GM21786 (cell line): Measurements from ENCODE around the gene RGMA.

Source experiments
- ATAC-seq: cut with Tn5 transposase; IDR thresholded peaks from one replicate; pipeline ENCODE4 v1.9.1; 2021; ENCODE audit not compliant: unreplicated experiment

The RGMA gene

GRCh38 chr15:93020976-93021772 is 67.8 kb downstream of the RGMA start:
- peak; percentile 81 for ATAC-seq

- no peak for ATAC-seq
Measured at GRCh38 chr15:93019971-93020370, 69.0 kb downstream of the RGMA start.

- ATAC-seq: no peak
Measured at GRCh38 chr15:93019090-93019489, 69.9 kb downstream of the RGMA start.

DNA sequence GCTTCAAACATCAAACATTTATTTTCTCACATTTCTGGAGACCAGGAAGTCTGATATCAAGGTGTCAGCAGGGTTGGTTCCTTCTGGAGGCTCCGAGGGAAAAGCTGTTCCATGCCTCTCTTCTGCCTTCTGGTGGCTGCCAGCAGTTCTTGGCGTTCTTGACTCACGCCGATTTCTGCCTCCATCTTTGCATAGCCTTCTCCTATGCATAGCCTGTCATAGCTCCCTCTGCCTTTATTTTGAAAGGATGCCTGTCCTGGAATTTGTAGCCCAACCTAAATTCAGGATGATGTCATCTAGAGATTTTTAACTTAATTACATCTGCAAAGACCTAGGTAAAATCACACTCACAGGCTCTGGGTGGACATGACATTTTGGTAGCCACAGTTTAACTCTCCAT is 70.4 kb downstream of the RGMA start:
- no peak for ATAC-seq

- ATAC-seq: no peak
Measured at GRCh38 chr15:93017526-93017925, 71.5 kb downstream of the RGMA start.

DNA sequence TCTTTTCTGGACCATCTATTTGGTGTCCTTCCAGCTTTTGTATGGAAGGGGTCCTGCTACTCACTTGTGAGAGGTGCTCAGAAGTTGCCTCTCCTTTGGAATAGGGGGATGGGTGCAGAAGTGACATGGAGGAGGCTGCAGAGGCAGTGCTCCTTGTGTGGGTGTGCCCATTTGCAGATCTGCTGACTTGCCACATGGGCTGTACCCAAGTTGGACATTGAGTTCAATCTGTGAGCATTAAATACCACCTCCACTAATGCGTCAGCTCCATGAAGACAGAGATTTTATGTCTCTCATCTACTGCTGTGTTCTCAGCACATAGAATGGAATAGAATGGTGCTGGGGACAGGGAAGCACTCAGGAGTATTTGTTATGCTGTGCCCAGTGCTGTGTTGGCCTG is 76.2 kb downstream of the RGMA start:
- ATAC-seq: no peak

- no peak for ATAC-seq
Measured at GRCh38 chr15:93007994-93008393, 81.0 kb downstream of the RGMA start.

GRCh38 chr15:93005133-93005532 is 83.9 kb downstream of the RGMA start:
- no peak for ATAC-seq

DNA sequence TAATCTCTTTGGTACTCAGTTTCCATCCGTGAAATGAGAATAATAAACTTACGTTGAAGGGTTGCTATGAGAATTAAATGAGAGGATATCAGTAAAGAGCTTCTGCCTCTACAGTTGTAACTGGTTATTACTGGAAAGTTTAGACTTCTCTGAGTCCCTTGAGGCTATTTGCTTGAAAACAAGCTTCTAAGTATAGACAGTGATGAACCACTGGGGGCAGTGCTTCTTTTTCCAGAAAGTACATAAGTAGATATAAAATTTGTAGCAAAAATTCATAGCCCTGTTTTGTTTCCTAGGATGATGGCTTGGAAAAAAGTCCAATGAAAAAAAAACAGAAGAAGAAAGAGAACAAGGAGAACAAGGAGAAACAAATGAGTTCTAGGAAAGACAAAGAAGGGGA is 87.1 kb downstream of the RGMA start:
- ATAC-seq: no peak

DNA sequence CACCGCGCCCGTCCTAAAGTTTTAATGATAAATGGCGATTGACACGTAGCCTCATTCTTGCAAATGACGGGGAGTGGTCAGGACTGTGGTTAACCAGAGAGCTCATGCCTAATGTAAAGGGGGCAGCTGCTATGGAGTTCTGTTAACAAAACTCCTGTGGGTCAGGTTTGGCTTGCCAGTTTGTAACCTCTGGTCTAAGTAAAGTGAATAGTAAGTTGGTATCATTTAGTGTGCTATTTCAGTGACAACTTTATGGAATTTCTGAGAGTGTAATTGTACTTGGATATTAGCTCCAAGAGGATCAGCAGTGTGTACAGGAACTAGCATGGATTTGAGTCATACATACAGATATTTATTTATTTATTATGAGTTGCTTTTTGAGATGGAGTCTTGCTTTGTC is 87.9 kb downstream of the RGMA start:
- no peak for ATAC-seq

DNA sequence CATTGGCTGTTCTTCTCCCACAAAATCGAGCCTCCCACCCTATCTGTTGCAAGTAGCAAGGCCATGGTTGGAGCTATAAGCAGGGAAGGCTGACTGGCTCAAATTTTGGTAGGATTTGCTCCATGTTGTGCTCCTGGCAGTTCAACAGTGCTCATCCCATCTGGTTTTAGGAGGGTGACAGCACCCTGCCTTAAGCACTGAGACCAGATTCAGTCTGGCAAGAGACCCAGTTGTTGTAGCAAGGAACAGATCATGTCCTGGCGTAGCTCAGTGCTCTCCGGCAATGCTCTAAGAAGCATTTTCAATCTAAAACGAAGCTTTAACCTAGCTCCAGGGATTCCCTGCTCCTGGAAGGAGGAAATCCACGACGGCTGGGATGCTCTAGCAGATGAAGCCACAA is 91.2 kb downstream of the RGMA start:
- ATAC-seq: no peak

GRCh38 chr15:92992720-92993119 is 96.3 kb downstream of the RGMA start:
- no peak for ATAC-seq

DNA sequence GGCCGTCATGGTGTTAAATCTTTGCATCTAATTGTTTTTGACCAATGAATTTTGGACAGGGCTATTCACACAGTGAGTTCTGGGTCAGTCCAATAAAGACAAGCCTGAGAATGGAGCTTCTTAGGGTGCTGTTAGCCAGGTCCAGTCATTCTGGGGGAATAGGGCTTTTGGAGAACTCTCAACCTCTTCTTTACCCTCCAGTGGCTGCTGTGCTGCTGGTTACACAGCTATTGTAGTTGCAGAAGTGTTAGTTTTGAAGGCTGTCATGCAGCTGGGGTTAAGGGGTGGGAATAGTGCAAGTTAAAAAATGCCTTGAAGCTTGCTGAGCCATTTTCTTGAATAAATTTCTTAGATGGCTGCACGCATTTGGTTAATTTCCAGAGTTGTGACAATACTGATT is 99.0 kb downstream of the RGMA start:
- no peak for ATAC-seq

DNA sequence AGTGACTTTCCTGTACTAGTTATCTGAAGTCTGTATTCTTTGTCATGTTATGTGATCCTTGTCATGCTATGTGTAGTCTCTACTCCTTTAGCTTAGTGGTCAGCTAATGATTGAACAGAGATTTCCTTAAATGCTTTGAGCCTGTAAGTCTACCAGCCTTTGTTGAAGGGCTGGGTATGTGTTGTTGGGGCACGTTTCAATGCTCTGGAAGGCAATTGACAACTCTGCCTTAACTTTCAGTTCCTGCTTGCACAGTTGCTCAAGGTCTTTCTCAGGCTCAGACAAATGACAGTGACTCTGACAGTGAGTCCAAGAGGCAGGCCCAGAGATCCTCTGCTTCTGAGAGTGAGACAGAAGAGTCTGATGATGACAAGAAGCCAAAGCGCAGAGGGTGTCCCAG is 99.5 kb downstream of the RGMA start:
- ATAC-seq: peak; percentile 84
